Ammon's horn (tissue), 1 donor: Measurements from ENCODE around the gene KCNIP1.
"Not testable (repeated sequence)": the region's sequence is repeated elsewhere in the genome, so short reads cannot be mapped to it uniquely, and the experiment has no call there.

Source experiments
- DNase-seq: peaks from one replicate; pipeline ENCODE4 v3.0.0-alpha.2; 2016; ENCODE audit warnings: low spot score

KCNIP1 gene

GRCh38 chr5:170752257-170753215, 248.7 kb downstream of the KCNIP1 start:
- DNase-seq = no peak

- no peak for DNase-seq
Observed at GRCh38 chr5:170753311-170753710, 249.5 kb downstream of the KCNIP1 start.

GRCh38 chr5:170754508-170754907, 250.7 kb downstream of the KCNIP1 start:
- not testable (repeated sequence) for DNase-seq

DNA sequence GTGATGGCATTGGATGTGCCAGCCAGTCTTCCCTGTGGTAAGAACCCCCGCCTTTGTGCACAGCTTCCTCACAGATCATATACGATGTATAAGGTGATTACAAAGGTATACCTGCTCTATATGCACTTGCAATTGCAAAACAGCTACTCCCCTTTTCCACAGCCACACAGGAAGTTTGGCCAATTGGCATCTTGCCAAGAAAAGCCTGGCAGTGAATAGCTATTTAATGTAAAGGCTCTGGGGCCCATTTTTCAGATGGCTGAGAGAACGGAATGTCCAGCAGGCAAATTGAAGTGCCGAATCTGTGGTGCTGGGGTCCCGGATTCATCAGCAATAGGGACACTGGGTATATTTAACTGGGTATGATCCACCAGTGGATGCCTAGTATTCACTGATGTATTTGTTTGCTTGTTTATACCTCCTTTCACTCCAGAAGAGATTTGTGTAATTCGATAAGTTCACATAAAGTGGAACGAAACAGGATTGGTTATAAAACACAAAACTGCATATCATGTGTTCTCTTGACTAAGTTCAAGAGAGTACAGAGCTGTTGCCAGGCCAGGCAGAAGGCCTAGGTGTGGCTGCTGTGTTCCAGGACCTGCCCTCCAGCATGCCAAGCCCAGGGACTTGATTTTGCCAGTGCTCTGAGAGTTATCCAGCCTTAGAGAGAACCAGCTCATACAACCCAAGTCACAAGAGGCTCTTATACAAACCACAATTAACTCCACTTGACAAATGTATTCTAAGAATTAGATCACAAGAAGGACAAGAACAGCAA, 252.0 kb downstream of the KCNIP1 start:
- no peak for DNase-seq

DNA sequence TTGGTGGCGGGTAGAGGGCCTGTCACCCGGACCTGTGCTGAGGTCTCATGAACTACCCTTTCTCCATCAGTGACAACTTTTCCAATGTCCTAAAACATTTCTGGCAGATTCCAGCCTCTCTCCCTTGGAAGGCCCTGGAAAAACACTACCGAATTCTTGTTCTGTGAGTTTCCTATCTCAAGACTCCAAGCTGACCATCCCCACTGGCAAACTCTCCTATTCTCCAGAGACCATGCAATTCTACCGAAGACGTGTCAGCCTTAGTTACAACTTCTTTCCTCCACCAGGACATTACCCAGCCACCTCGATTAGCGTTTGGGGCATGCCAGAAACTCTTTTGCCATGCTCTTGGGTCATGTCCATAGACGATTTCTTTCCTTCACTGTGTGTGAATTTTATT, 252.9 kb downstream of the KCNIP1 start:
- no peak for DNase-seq

- no peak for DNase-seq
Observed at GRCh38 chr5:170757182-170757601, 253.4 kb downstream of the KCNIP1 start.

GRCh38 chr5:170757669-170758068, 253.8 kb downstream of the KCNIP1 start:
- no peak for DNase-seq

DNA sequence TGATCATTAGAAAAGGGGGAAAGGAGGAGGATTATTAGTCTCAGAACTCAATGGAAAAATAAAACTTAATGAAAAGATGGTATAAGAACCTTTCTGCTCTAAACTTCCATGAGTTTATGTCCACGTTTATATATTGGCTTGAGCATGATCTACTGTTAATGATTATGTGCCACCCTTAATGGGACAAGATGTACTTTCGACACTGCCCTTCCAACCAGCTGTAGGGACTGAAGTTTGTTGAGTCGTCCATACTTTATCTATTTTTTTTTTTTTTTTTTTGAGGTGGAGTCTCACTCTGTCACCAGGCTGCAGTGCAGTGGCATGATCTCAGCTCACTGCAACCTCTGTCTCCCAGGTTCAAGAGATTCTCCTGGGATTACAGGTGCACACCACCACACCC, 254.7 kb downstream of the KCNIP1 start:
- no peak for DNase-seq

DNA sequence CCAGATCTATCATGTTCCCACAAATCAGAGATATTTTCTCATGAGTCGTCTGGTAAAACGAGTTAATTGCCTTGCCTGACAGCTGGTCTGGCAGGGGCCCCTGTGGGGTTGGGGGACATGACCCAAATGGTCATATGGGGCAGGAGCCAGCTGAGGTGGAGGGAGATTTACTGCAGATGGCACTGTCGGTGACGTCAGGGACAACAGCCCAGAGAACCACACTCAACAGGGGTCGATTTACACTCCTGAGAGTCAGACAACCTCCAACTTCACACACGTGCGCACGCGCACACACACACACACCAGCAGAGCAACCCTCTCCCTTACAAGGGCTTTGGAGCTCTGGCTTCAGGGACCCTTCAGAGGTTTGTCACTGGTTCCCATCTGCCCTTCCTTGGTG, 256.3 kb downstream of the KCNIP1 start:
- DNase-seq = no peak

GRCh38 chr5:170761048-170761707, 257.4 kb downstream of the KCNIP1 start:
- no peak for DNase-seq

GRCh38 chr5:170761708-170762066, 257.9 kb downstream of the KCNIP1 start:
- no peak for DNase-seq

DNA sequence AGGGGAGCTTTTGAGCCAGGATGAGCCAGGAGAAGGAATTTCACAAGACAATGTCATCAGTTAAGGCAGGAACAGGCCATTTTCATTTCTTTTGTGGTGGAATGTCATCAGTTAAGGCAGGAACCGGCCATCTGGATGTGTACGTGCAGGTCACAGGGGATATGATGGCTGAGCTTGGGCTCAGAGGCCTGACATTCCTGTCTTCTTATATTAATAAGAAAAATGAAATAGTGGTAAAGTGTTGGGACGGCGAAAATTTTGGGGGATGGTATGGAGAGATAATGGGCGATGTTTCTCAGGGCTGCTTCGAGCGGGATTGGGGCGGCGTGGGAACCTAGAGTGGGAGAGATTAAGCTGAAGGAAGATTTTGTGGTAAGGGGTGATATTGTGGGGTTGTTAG, 258.5 kb downstream of the KCNIP1 start:
- DNase-seq = not testable (repeated sequence)

- DNase-seq = not testable (repeated sequence)
Observed at GRCh38 chr5:170765868-170766267, 262.0 kb downstream of the KCNIP1 start.

DNA sequence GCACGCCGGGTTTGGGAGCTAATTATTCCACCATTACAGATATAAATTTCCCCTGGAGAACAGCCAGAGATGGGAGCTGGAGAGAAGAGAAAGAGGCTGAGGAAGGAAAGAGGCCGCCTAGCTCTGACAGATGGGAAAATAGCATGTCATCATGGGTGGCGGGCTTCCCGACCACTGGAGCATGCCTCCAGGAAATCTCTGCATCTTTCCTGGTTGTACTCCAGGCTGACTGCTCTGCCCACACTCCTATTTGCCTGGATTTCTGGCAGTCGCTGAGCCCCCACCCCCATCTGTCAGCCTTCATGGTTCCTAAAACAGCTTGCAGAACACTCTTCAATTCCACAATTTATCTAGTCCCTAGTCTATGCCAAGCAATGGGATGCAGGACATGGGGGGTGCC, 265.4 kb downstream of the KCNIP1 start:
- DNase-seq = peak; percentile 64

DNA sequence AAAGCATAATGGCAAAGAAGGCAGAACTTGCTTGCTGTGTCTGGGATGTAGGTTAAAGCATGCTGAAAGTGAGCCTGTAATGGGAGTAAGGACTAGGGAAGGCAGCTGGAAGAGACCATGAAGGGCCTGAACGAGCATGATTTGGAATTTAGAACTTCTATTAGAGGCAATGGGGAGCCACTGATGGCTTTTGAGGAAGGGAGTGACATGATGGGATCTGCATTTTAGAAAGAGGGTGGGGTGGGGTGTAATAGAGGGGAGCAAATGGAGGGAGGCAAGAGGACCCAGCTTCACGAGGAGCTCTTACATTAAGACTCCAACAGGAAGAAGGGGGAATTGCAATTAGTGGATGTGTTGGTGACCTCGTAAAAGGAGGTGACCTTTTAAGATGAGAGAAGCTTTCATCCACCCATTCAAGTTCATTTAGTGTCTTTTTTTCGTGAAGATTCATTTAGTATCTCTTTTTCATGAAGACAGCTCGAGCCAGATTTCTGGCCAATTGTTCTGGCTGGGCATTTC, 266.1 kb downstream of the KCNIP1 start:
- no peak for DNase-seq

GRCh38 chr5:170771496-170771895, 267.7 kb downstream of the KCNIP1 start:
- DNase-seq = no peak

GRCh38 chr5:170773024-170773985, 269.5 kb downstream of the KCNIP1 start:
- no peak for DNase-seq

DNA sequence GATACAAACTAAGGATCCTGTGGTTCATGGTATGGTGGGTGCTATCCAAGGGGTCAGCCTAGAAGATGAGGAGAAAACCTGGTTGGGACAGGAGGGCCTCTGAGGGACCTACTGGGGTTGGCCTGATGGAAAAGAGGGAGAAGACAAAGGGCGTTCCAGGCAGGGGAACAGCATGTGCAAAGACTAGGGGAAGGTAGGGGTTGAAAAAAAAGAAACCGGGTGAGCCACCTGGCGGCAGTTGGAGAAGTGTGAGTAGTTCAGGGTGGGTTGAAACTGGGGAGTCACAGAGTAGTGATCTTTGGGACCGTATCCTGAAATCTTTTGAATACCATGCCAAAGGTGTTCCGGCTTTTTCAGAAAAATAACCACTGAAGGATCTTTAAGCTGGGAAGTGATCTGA, 271.0 kb downstream of the KCNIP1 start:
- DNase-seq = no peak

GRCh38 chr5:170781946-170782345, 278.1 kb downstream of the KCNIP1 start:
- DNase-seq = no peak

GRCh38 chr5:170782438-170782837, 278.6 kb downstream of the KCNIP1 start:
- DNase-seq = no peak
